Kidney (tissue), 22 donors: ENCODE measurements around the gene ZNF398. TPM values are rescaled to one million over a fixed set of nuclear protein-coding genes. Genes with fewer than 3 reads are reported as not detected.

Source experiments
- DNase-seq, 5 donors: peaks; one replicate each; pipeline ENCODE4 v3.0.0-alpha.2; 2013 to 2020
- FAIRE-seq: peaks from 2 replicates; lab custom pipeline; 2012; peaks lifted over from hg19 to GRCh38; lab: Jason Lieb, UNC
- H3K27ac ChIP-seq, 2 donors: one replicate each; pipeline ENCODE4 v1.7.0; 2013; ENCODE audit warnings: low read depth in 2 of 2, low read length in 2 of 2, inconsistent platforms in 1 of 2
- H3K27me3 ChIP-seq: one replicate; pipeline ENCODE4 v1.7.1; 2013; ENCODE audit warnings: low read length, inconsistent platforms; ENCODE audit not compliant: control insufficient read depth, insufficient read depth
- H3K36me3 ChIP-seq, 3 donors: one replicate each; pipeline versions ENCODE4 v1.7.0 to v1.7.1; 2013; ENCODE audit warnings: low read length in 3 of 3, control low read depth in 1 of 3, inconsistent platforms in 1 of 3; ENCODE audit not compliant: insufficient read depth in 3 of 3, control insufficient read depth in 2 of 3
- H3K4me1 ChIP-seq, 3 donors: one replicate each; pipeline versions ENCODE4 v1.7.0 to v1.7.1; 2013; ENCODE audit warnings: low read length in 3 of 3, inconsistent platforms in 1 of 3, low read depth in 1 of 3; ENCODE audit not compliant: control insufficient read depth in 2 of 3, insufficient read depth in 2 of 3
- H3K4me3 ChIP-seq, 3 donors: one replicate each; pipeline versions ENCODE4 v1.7.0 to v1.8.1; 2013; ENCODE audit warnings: low read length in 3 of 3, control low read depth in 1 of 3, inconsistent platforms in 1 of 3
- H3K9ac ChIP-seq, 3 donors: one replicate each; pipeline versions ENCODE4 v1.7.0 to v1.7.1; 2013; ENCODE audit warnings: low read length in 3 of 3, control low read depth in 1 of 3, inconsistent platforms in 1 of 3
- H3K9me3 ChIP-seq, 3 donors: one replicate each; pipeline versions ENCODE4 v1.7.0 to v1.7.1; 2013; ENCODE audit warnings: low read length in 3 of 3, control low read depth in 1 of 3, inconsistent platforms in 1 of 3; ENCODE audit not compliant: control insufficient read depth in 2 of 3, insufficient read depth in 1 of 3
- CTCF ChIP-seq: IDR thresholded peaks from 3 replicates; pipeline ENCODE4 v1.5.1; 2012; ENCODE audit warnings: mild to moderate bottlenecking, moderate library complexity, borderline replicate concordance; ENCODE audit not compliant: insufficient read depth; ENCODE audit errors: extremely low read depth
- intact Hi-C: fragments of 100-400 bp; cut with DNase I; formaldehyde crosslinking; loops from one replicate; pipeline ENCODE4 v1.11.1; 2022
- long read RNA-seq, 10 donors: library from polyadenylated mRNA in 1 of 10; unstranded in 1 of 10; transcript quantifications; one replicate each; pipeline ENCODE4 v2.0.0 and lab custom pipeline, GENCODE V29; 2021 to 2026
- polyA plus RNA-seq: library from polyadenylated mRNA; stranded (reverse); fragments of 350-450 nt; fragmentation: Illumina TruSeq; extraction: RNeasy Lipid Tissue Mini Kit (QIAGEN cat#74804); gene quantifications from one replicate; pipeline ENCODE4 v1.2.3, GENCODE V29; 2014; ENCODE audit warnings: low read depth, low replicate concordance; ENCODE audit not compliant: insufficient read depth
- total RNA-seq: library from RNA; stranded (reverse); fragmentation: NEBNext Ultra II Directional; extraction: Animal tissue kit (Norgen Biotek cat#: 25700); gene quantifications from one replicate; pipeline ENCODE4 v1.2.1, GENCODE V29; 2021
- donor health status: control.
- donor health status: control.
- donor health status: control.
- donor health status: control.
- donor health status: control.
- donor health status: DM: yes; HTN: yes; CAD: no.
- donor health status: Normal renal cell carcinoma (clear cell type).

ZNF398 gene
- total RNA-seq = 12.6 TPM
- 3.2 TPM for polyA plus RNA-seq
- long read RNA-seq, donor 1, partial matches to known transcripts = 9 of 11 reads
- long read RNA-seq, donor 1, other reads (novel, unspliced or antisense) = 0 of 11 reads
- long read RNA-seq, donor 2, partial matches to known transcripts = 0 of 1 reads
- long read RNA-seq, donor 2, other reads (novel, unspliced or antisense) = 0 of 1 reads
- long read RNA-seq, donor 3, partial matches to known transcripts = 0 of 2 reads
- long read RNA-seq, donor 3, other reads (novel, unspliced or antisense) = 0 of 2 reads
- long read RNA-seq, donor 4, partial matches to known transcripts = 0 of 3 reads
- long read RNA-seq, donor 4, other reads (novel, unspliced or antisense) = 0 of 3 reads
- long read RNA-seq, donor 5, partial matches to known transcripts = 0 of 1 reads
- long read RNA-seq, donor 5, other reads (novel, unspliced or antisense) = 0 of 1 reads
- long read RNA-seq, donor 6, partial matches to known transcripts = 0 of 3 reads
- long read RNA-seq, donor 6, other reads (novel, unspliced or antisense) = 0 of 3 reads
- long read RNA-seq, donor 7, partial matches to known transcripts = 3 of 12 reads
- long read RNA-seq, donor 7, other reads (novel, unspliced or antisense) = 6 of 12 reads
- long read RNA-seq, donor 8, partial matches to known transcripts = 6 of 8 reads
- long read RNA-seq, donor 8, other reads (novel, unspliced or antisense) = 0 of 8 reads
- long read RNA-seq, donor 9, partial matches to known transcripts = 0 of 2 reads
- long read RNA-seq, donor 9, other reads (novel, unspliced or antisense) = 0 of 2 reads
- long read RNA-seq, donor 10, partial matches to known transcripts = 0 of 1 reads
- long read RNA-seq, donor 10, other reads (novel, unspliced or antisense) = 0 of 1 reads

- FAIRE-seq = no peak
- Histone ChIP-seq H3K4me3 (peak within 1 kb of the TSS; percentile 78 to 96 (median 89)), H3K9me3 (no peaks in the 10 kb centered on the region), H3K27ac (peak within 1 kb of the TSS; percentile 74 to 91), H3K27me3 (no peaks in the 10 kb centered on the region), H3K9ac (peak within 1 kb of the TSS; percentile 84 to 95 (median 85)), H3K4me1 (peaks cover 0 to 4% (median 0%) of the 10 kb centered on the region in 3 donors), H3K36me3 (no peaks in the 10 kb centered on the region)
- intact Hi-C loops = no loop called here
- TF ChIP-seq CTCF = peak; percentile 70
- peak; percentile 83 to 91 (median 89) for DNase-seq
Measured at GRCh38 chr7:149147072-149147751, at the start of gene ZNF398. Gene ZNF398 (plus strand): TSS chr7:149147453. CDS start chr7:149147743, 290 bp downstream.

- Histone ChIP-seq H3K4me3 (no peak overlapping the region), H3K4me1 (no peaks in the 10 kb centered on the region), H3K9ac (no peak overlapping the region), H3K27me3 (no peaks in the 10 kb centered on the region), H3K36me3 (no peaks in the 10 kb centered on the region), H3K9me3 (no peaks in the 10 kb centered on the region), H3K27ac (no peak overlapping the region)
- no peak for DNase-seq
- intact Hi-C loops = no loop called here
- FAIRE-seq = no peak
- TF ChIP-seq CTCF = no peak
Measured at GRCh38 chr7:149099058-149099457, 48.2 kb upstream of the ZNF398 start.

- no peak overlapping the region for H3K4me3 ChIP-seq
- no peak overlapping the region for H3K9ac ChIP-seq
- no peak for TF ChIP-seq CTCF
- no peak overlapping the region for H3K27ac ChIP-seq
- intact Hi-C loops = no loop called here
- H3K9me3 ChIP-seq = no peaks in the 10 kb centered on the region
- H3K4me1 ChIP-seq = no peaks in the 10 kb centered on the region
- no peak for DNase-seq
- peaks cover 0 to 3% (median 0%) of the 10 kb centered on the region in 3 donors for H3K36me3 ChIP-seq
- no peak for FAIRE-seq
- H3K27me3 ChIP-seq = no peaks in the 10 kb centered on the region
Measured at GRCh38 chr7:149100821-149101220, 46.4 kb upstream of the ZNF398 start.
